HepG2 (cell line): ENCODE data around the gene IL1R1. TPM values are rescaled to one million over a fixed set of nuclear protein-coding genes. Genes with fewer than 3 reads are reported as not detected.

Source experiments
- ATF7 ChIP-seq, 2 experiments: fragments of 450-650 bp in 1 of 2; sonication (generic) in 1 of 2; formaldehyde crosslinking in 1 of 2; IDR thresholded peaks; 2 replicates each; pipeline versions ENCODE4 v1.4.0 to v1.6.1; 2016 to 2020; ENCODE audit warnings: antibody characterized with exemption in 1 of 2, mild to moderate bottlenecking in 1 of 2, missing genetic modification reagents in 1 of 2
- CEBPG ChIP-seq: IDR thresholded peaks from 2 replicates; pipeline ENCODE4 v1.6.1; 2016
- ETV5 ChIP-seq: IDR thresholded peaks from 2 replicates; pipeline ENCODE4 v1.6.1; 2018; ENCODE audit warnings: missing biosample characterization, missing genetic modification reagents, inconsistent platforms, borderline replicate concordance
- FOXA1 ChIP-seq, 2 experiments: fragments of 450-650 bp in 1 of 2; sonication (generic) in 1 of 2; formaldehyde crosslinking in 1 of 2; IDR thresholded peaks; 2 replicates each; pipeline versions ENCODE4 v1.4.0 to v1.6.1; 2016 to 2020; ENCODE audit warnings: missing genetic modification reagents in 1 of 2
- GATAD2A ChIP-seq: IDR thresholded peaks from 2 replicates; pipeline ENCODE4 v1.6.1; 2016
- GFI1 ChIP-seq: sonication (generic); formaldehyde crosslinking; IDR thresholded peaks from 2 replicates; pipeline ENCODE4 v1.5.0; 2020; ENCODE audit warnings: missing genetic modification reagents, mild to moderate bottlenecking, borderline replicate concordance
- HBP1 ChIP-seq: IDR thresholded peaks from 2 replicates; pipeline ENCODE4 v1.6.1; 2016; ENCODE audit warnings: low read depth, control low read depth
- HHEX ChIP-seq: IDR thresholded peaks from 2 replicates; pipeline ENCODE4 v1.6.1; 2016; ENCODE audit warnings: control low read depth
- HNRNPL ChIP-seq: fragments of 200-400 bp; formaldehyde crosslinking; IDR thresholded peaks from 2 replicates; pipeline ENCODE4 v1.6.1; 2017; ENCODE audit warnings: mild to moderate bottlenecking, low read depth, low read length
- MIER3 ChIP-seq: IDR thresholded peaks from 2 replicates; pipeline ENCODE4 v1.6.1; 2016; ENCODE audit warnings: missing compliant biosample characterization, borderline replicate concordance
- MYNN ChIP-seq: sonication (generic); formaldehyde crosslinking; IDR thresholded peaks from 2 replicates; pipeline ENCODE4 v1.4.0; 2020; ENCODE audit warnings: mild to moderate bottlenecking, low read depth, missing genetic modification reagents
- NCOA5 ChIP-seq: sonication (generic); formaldehyde crosslinking; IDR thresholded peaks from 2 replicates; pipeline ENCODE4 v1.4.0; 2020; ENCODE audit warnings: missing genetic modification reagents
- NR2F2 ChIP-seq: IDR thresholded peaks from 2 replicates; pipeline ENCODE4 v1.6.1; 2012; ENCODE audit warnings: low read depth, inconsistent platforms, borderline replicate concordance
- POLR2AphosphoS5 ChIP-seq: IDR thresholded peaks from 2 replicates; pipeline ENCODE4 v1.6.1; 2012; ENCODE audit warnings: low read depth, low read length
- PPARG ChIP-seq: conservative IDR thresholded peaks from 2 replicates; pipeline ENCODE4 v1.6.1; 2016; ENCODE audit warnings: missing biosample characterization, missing genetic modification reagents
- RARA ChIP-seq: IDR thresholded peaks from 2 replicates; pipeline ENCODE4 v1.6.1; 2016; ENCODE audit warnings: missing genetic modification reagents, missing compliant biosample characterization
- RFXANK ChIP-seq: IDR thresholded peaks from 2 replicates; pipeline ENCODE4 v1.6.1; 2016
- SIX4 ChIP-seq: sonication (generic); formaldehyde crosslinking; IDR thresholded peaks from 2 replicates; pipeline ENCODE4 v1.4.0; 2020; ENCODE audit warnings: missing genetic modification reagents
- SRSF9 ChIP-seq: fragments of 200-400 bp; formaldehyde crosslinking; IDR thresholded peaks from 2 replicates; pipeline ENCODE4 v1.6.1; 2018; ENCODE audit warnings: borderline replicate concordance, mild to moderate bottlenecking, low read depth, low read length; ENCODE audit not compliant: insufficient read depth, poor library complexity, severe bottlenecking
- TOPORS ChIP-seq: sonication (generic); formaldehyde crosslinking; IDR thresholded peaks from 2 replicates; pipeline ENCODE4 v1.8.0; 2023; ENCODE audit warnings: mild to moderate bottlenecking, missing genetic modification reagents
- TRIM22 ChIP-seq: fragments of 450-650 bp; IDR thresholded peaks from 2 replicates; pipeline ENCODE4 v1.6.1; 2017
- ZBTB20 ChIP-seq: sonication (generic); formaldehyde crosslinking; IDR thresholded peaks from 2 replicates; pipeline ENCODE4 v1.8.1; 2023; ENCODE audit warnings: missing genetic modification reagents, low read depth, mild to moderate bottlenecking, borderline replicate concordance
- ZNF24 ChIP-seq: fragments of 450-650 bp; IDR thresholded peaks from 2 replicates; pipeline ENCODE4 v1.6.1; 2017; ENCODE audit warnings: antibody characterized with exemption, mild to moderate bottlenecking
- ZNF251 ChIP-seq: sonication (generic); formaldehyde crosslinking; IDR thresholded peaks from 2 replicates; pipeline ENCODE4 v1.9.0; 2021; ENCODE audit warnings: mild to moderate bottlenecking, missing genetic modification reagents
- ZNF333 ChIP-seq: sonication (generic); formaldehyde crosslinking; IDR thresholded peaks from 2 replicates; pipeline ENCODE4 v1.4.0; 2020; ENCODE audit warnings: mild to moderate bottlenecking, missing genetic modification reagents, borderline replicate concordance
- ZNF33A ChIP-seq: sonication (generic); formaldehyde crosslinking; IDR thresholded peaks from 2 replicates; pipeline ENCODE4 v1.5.1; 2020; ENCODE audit warnings: missing genetic modification reagents, mild to moderate bottlenecking, moderate library complexity, borderline replicate concordance
- ZNF350 ChIP-seq: sonication (generic); formaldehyde crosslinking; IDR thresholded peaks from 2 replicates; pipeline ENCODE4 v1.4.0; 2020; ENCODE audit warnings: mild to moderate bottlenecking, low read depth, missing genetic modification reagents, borderline replicate concordance
- ZNF484 ChIP-seq: sonication (generic); formaldehyde crosslinking; IDR thresholded peaks from 2 replicates; pipeline ENCODE4 v1.5.1; 2020; ENCODE audit warnings: mild to moderate bottlenecking, low read depth, missing genetic modification reagents, borderline replicate concordance
- ZNF570 ChIP-seq: sonication (generic); formaldehyde crosslinking; IDR thresholded peaks from 2 replicates; pipeline ENCODE4 v1.4.0; 2020; ENCODE audit warnings: mild to moderate bottlenecking, missing genetic modification reagents, borderline replicate concordance
- ZNF605 ChIP-seq: sonication (generic); formaldehyde crosslinking; IDR thresholded peaks from 2 replicates; pipeline ENCODE4 v1.8.0; 2022; ENCODE audit warnings: mild to moderate bottlenecking, missing genetic modification reagents
- ZSCAN31 ChIP-seq: sonication (generic); formaldehyde crosslinking; IDR thresholded peaks from 2 replicates; pipeline ENCODE4 v1.5.0; 2020; ENCODE audit warnings: low read depth, mild to moderate bottlenecking, missing genetic modification reagents
- polyA plus RNA-seq, 8 experiments: library from polyadenylated mRNA; depleted of rRNA in 3 of 8; stranded (reverse) in 7 of 8; unstranded in 1 of 8; fragments of >200 nt; fragmentation: Illumina TruSeq in 4 of 8; extraction: Trizol in 4 of 8; gene quantifications; 2 replicates each; pipeline versions ENCODE4 v1.2.1 to v1.2.3, GENCODE V29; 2011 to 2016; ENCODE audit warnings: low read depth in 4 of 8, missing spikeins in 1 of 8, mixed read lengths in 1 of 8; ENCODE audit not compliant: insufficient read depth in 1 of 8
- total RNA-seq, 5 experiments: library from RNA; depleted of rRNA; stranded (reverse); fragments of >200 nt; fragmentation: Illumina TruSeq; extraction: Trizol; gene quantifications; 2 replicates each; pipeline ENCODE4 v1.2.3, GENCODE V29; 2016; ENCODE audit warnings: low read depth in 1 of 5

Gene IL1R1
- total and polyA plus RNA-seq, 2 of the 13 experiments (the other 11 are each of a cell fraction or from before 2014, with no cell fraction given), result 38.0 to 93.1 TPM

GRCh38 chr2:102155703-102156515 is 13.4 kb downstream of the IL1R1 start (continued):
- peak; percentile 77 for TF ChIP-seq ZNF24
- TF ChIP-seq ZNF251 (CRISPR knock-in tag), result no peak
- TF ChIP-seq ZNF605 (CRISPR knock-in tag), result peak; percentile 77
- peak; percentile 89 for TF ChIP-seq SIX4
- TF ChIP-seq MIER3, result peak; percentile 75; the same call in 1 of the 2 replicates
- TF ChIP-seq SRSF9, result no peak
- TF ChIP-seq HHEX (CRISPR knock-in tag), result peak; percentile 88
- no peak for TF ChIP-seq ZNF333 (CRISPR knock-in tag)
- no peak for TF ChIP-seq ZNF484 (CRISPR knock-in tag)
- TF ChIP-seq FOXA1 (IDR thresholded peaks at IDR 0.05), result peak; percentile 92
- TF ChIP-seq FOXA1 (CRISPR knock-in tag; IDR thresholded peaks at IDR 0.05), result peak; percentile 93
- peak; percentile 82; the same call in 1 of the 2 replicates for TF ChIP-seq GFI1 (CRISPR knock-in tag)
- TF ChIP-seq NR2F2, result peak; percentile 87
- TF ChIP-seq ATF7 (IDR thresholded peaks at IDR 0.05), result peak; percentile 23; the same call in 1 of the 2 replicates
- peak; percentile 82 for TF ChIP-seq ATF7 (CRISPR knock-in tag; IDR thresholded peaks at IDR 0.05)
- TF ChIP-seq GATAD2A (CRISPR knock-in tag), result peak; percentile 100
- peak; percentile 98 for TF ChIP-seq CEBPG
- TF ChIP-seq ZNF33A (CRISPR knock-in tag), result no peak
- TF ChIP-seq TRIM22, result no peak
- TF ChIP-seq MYNN, result no peak
- TF ChIP-seq PPARG (CRISPR knock-in tag), result peak; percentile 98
- no peak for TF ChIP-seq ZSCAN31
- peak; percentile 44; the same call in 1 of the 2 replicates for TF ChIP-seq ZBTB20
- TF ChIP-seq HBP1 (CRISPR knock-in tag), result no peak
- no peak for TF ChIP-seq POLR2AphosphoS5
- peak; percentile 70; the same call in 1 of the 2 replicates for TF ChIP-seq ZNF350 (CRISPR knock-in tag)
- no peak for TF ChIP-seq NCOA5
- peak; percentile 89 for TF ChIP-seq HNRNPL
- peak; percentile 82 for TF ChIP-seq ETV5
- TF ChIP-seq ZNF570 (CRISPR knock-in tag), result no peak
- peak; percentile 60 for TF ChIP-seq TOPORS
- TF ChIP-seq RARA (CRISPR knock-in tag), result peak; percentile 97
- TF ChIP-seq RFXANK (CRISPR knock-in tag), result peak; percentile 57; the same call in 1 of the 2 replicates
